Dedifferentiated amniotic fluid mesenchymal stem cell (primary cell): Measurements from ENCODE around the gene PDLIM7.
A peak's percentile ranks its signal among the peaks of the same experiment; 100 is the strongest.

Experiments used
- DNase-seq: peaks from one replicate; pipeline ENCODE4 v3.0.0-alpha.2; 2016; ENCODE audit errors: extremely low spot score

PDLIM7 gene

DNA sequence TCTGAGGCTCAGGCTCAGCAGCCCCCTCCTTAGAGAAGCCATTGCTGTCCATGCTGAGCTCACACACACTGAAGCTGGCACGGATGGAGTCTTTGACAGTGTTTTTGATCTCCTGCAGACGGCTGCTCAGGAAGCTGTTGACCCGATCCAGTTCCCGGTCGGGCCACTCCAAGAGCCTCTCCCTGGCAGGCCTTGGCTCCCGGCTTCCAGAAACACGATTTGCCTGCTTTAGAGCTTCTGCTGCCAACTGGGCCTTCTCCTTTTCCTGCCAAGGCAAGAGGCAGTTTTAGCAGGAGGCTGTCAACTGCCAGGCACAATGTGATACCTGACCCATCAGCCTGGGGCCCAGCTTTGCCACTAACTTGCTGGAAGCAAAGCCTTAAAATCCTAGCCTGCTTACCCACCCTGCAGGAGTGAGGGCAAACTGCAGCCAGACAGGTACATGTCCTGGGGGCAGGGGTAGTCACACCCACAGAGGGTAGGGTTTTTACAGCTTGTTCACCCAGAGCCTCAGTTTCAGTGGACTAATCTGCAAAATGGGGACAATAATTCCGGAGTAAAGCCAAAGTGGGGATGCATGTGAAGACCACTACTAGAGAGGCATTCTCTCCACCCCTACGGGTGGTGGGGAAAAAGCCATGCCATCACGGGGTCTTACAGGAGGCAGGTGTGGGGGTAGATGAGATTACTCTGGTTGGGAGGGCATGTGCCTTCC, 27.7 kb upstream of the PDLIM7 start:
- DNase-seq, result no peak

DNA sequence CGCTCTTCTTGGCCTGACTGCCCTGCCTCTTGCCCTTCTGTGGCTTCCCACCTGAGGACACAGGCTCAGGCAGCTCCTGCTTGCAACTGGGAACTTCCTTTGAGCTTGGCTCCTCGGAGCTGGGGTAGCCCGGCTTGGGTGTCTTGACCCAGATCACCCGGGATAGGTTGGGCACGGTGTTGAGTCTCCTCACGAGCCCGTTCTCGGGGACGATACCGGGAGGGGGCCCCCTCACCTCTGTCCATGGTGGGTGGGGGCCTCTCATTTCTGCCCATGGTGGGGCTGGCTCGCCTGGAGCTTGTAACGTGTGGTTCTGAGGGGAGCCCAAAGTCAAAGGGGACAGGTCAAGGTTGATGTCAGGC, 27.1 kb upstream of the PDLIM7 start:
- no peak for DNase-seq

DNA sequence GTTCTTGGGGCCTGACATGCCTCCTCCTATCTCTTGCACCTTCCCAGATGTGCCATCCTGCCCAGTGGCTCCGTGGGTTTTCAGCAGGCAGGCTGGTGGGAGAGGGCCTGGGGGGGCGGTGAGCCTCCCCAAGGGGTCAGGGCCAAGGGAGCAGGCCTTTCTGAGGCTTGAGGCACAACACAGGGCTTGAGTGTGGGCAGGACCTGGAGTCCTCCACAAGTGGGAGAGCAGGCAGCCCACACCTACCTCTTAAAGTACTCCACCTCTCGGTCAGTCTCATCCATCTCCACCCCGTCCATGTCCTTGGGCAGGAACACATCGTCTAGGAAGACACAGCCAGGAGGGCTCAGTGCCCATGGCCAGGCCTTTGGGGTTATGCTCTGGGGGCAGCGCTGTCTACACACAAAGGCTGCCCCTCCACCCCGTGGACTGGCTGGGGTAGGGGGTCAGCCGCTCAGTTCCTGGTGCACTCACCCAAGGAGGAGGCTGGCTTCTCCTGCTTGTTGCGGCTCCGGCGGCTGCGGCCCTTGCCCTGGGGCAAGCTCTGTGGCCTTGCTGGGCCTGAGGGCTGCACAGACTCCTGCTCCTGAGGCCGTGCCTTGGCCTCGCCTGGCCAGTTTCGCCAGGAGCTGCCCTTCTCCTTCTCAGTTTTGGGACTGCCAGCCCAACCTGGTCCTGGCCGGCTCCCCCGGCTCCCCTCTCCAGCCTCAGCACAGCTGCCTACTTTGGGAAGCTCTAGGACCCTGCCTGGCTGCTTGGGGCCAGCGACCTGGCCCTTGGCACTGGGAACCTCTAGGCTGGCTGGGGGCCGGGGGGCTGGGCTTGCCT, 26.5 kb upstream of the PDLIM7 start:
- DNase-seq, result no peak

DNA sequence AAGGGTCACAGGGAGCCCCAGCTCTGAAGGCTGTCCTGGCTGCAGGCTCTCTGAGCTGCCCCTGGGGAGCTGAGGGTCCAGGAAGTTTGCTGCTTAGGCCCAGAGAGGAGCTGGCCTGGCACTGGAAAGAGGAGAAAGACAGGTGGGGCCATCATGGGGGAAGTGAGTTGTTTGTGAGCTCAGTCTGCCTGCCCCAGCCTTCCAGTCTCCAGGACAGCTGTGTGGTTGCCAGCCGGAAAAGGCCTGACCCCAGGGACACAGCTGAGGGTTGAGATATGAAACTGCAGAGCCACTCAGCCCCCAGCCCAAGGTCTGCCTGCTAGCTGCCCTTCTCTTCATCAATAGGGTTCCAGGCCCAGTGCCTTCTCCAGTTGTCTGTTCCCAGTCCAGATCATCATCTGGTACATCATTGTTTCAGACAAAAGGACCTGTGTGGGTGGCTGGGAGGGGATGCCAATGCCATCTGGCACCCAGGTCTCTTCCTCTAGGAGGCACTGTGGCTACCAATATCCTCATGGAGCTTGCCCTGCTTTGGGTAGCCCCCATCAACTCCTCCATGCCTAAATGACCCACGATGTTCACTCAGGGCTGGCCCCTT, 23.6 kb upstream of the PDLIM7 start:
- DNase-seq, result no peak

DNA sequence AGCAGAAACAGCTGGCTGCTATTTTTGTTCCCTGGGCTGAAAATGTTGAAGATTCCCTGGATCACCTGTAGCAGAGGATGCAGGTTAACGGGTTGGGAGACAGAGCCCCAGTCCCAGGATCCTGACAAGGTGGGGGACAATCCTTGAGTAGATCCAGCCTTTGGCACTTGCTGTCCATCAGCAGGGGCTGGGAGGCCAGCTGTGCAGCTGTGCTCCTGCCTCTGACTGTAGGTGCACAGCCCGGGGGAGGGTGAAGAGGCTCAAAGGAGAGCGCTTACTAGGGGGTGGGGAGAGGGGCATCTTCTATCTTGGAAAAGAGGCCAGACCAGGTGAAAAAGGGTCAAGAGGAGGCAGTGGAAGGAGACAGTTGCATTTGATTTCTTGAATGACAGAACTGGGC, 22.9 kb upstream of the PDLIM7 start:
- DNase-seq, result no peak

DNA sequence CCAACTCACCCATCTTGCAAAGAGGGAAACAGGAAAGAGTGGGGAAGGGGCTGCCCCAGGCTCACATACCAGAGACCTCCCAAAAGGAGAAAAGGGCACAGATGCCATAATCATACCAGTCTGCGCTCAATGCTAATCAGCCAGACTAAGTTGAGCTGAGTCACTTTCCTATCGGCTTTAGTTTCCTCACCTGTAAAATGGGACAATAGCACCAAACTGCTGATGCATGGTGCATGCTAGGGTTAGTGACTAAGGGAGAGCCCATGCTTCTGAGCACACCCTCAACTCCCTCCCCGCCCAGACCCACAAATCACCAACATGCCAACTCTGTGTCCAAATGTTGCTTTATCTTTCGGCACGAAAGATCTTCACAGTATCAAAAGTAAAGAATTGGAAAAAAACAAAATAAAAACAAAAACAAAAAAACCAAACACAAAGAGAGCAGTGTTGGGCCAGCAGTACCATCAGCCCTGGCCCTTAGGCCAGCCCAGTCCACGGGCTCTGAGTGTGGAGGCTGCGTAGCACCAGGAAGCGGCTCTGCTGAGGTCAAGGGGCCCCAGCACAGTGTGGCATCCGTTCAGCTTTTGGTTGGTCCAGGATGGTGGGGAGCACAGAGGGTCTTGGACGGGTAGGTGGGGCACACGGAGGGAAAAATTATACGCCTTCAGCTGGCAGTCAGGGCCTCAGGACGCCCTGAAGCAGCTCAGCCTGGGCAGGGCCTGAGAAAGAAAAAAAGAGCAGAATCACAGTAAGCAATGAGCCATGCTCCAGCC, 22.2 kb upstream of the PDLIM7 start:
- DNase-seq, result no peak

DNA sequence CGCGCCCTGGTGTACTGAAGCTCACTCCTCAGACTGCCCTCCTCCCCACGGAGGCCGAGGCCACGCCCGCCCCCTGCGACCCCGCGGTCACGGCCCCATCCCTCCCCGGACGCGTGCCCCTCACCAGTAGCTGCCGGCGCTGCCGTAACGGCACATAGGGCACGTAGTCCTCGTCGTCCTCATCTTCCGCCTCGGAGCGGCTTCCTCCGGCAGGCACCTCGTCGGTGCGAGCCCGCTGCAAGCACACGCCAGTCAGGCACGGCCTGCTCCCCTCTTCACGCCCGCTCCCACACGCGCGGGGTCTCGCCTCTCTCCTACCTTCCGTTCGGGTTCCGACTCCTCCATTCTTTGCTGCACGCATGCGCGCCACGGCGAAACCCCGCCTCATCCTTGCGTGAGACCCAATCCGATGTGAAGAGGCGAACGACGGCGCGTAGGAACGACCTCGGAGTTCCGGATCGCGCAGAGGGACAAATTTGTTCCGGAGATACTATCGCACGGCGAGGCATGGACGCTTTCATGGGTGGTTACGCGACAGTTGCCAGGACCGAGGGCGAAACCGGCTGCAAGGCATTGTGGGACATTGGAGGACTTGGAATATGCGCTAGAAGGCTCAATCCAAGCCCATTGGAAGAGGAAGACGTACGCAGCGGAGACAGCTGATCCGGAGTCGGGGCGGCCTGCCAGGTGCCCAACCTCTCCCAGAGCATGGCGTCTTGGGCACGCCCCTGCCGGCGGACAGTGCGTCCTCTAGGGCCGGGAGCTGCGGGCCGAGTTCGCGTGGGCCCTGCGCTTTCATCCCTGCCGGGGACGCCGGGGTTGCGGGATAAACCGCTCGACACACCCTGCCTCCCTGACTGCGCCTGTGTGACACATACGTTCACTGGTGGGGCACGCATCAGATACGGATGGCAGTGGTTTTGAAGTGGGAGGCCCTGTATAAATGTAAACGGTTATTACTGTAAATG, 19.5 kb upstream of the PDLIM7 start, which contains the start of gene DDX41:
DDX41 (minus strand) TSS at position 361 of the 968 bp plus-strand sequence; CDS start at position 345, 16 bp downstream.
- DNase-seq, result peak; percentile 99

DNA sequence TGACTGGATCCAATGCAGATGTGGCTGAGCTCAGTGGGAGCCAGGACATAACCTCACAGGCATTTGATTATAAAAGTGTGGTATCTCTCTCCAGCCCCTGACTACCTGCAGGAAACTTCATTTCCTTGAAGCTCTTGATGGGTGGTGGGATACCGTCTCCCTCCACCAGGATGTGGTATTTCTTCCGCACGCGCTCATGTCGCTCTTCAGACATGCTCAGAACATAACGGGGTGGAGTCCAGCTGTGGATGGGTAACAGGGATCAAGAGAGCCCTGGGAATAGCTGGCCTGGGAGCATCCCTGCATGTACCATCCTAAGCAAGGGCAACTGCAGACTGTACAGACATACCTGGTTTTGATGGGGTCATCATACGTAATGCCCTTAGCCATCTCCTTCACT, 18.2 kb upstream of the PDLIM7 start:
- DNase-seq, result no peak

DNA sequence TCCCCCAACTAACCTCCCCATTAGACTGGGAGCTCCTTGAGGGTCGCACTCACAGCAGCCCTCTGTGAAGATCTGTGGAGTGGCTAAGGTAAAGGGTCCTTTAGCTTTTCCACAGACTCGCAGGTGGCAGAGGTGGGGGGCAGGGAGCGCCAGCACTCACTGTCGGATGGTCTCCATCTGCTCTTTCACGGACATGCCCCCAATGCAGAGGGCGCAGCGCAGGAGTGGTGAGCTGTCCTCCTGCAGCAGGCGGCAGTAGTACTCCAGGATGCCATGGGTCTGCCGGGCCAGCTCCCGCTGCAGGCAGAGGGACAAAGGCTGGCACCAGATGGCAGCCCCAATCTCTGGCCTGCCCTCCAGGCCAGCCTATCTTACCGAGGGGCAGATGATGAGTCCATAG, 17.1 kb upstream of the PDLIM7 start:
- no peak for DNase-seq

DNA sequence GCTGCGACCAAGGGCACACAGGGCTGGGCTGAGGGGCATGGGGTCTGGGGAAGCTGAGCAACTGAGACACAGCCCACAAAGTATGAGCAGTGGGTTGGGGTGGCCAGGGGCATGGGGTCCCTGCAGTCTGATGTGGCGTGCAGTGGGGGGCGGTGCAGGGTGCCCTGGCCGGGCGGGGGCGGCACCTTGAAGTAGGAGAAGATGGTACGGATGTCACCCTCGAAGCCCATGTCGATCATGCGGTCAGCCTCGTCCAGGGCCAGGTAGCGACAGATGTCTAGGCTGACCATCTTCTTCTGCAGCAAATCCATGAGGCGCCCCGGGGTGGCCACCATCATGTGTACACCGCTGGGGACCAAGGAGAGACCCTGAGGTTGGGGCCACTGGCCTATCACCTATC, 16.1 kb upstream of the PDLIM7 start:
- DNase-seq, result no peak

DNA sequence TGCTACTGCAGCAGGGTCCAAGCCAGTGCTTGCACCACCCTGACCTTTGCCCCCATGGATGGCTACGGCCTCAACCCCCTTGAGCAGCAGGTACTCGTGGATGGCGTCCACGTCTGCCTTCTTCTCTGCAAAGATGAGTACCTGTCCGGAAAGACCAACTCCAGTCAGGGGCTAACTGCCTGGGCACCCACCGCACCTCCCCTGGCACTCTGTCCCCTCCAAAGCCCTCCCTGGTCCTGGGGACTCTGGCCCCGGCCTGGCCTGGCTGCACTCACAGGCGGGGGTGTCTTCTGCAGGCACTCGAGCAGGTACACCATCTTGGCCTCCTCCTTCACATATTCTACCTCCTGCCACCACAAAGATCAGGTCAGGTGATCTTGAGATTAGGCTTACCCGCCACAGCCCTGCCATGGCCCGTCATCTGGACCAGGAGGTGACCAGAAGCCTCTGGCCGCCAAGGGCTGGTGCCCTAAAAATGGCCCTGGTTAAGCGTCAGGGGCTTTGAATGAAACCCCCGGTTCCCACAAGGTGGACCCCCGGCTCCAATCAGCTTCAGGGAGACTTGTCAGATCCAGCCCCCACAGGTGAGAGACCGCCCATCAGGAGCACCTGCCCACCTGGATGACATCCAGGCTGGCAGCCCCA, 15.5 kb upstream of the PDLIM7 start:
- DNase-seq, result no peak

DNA sequence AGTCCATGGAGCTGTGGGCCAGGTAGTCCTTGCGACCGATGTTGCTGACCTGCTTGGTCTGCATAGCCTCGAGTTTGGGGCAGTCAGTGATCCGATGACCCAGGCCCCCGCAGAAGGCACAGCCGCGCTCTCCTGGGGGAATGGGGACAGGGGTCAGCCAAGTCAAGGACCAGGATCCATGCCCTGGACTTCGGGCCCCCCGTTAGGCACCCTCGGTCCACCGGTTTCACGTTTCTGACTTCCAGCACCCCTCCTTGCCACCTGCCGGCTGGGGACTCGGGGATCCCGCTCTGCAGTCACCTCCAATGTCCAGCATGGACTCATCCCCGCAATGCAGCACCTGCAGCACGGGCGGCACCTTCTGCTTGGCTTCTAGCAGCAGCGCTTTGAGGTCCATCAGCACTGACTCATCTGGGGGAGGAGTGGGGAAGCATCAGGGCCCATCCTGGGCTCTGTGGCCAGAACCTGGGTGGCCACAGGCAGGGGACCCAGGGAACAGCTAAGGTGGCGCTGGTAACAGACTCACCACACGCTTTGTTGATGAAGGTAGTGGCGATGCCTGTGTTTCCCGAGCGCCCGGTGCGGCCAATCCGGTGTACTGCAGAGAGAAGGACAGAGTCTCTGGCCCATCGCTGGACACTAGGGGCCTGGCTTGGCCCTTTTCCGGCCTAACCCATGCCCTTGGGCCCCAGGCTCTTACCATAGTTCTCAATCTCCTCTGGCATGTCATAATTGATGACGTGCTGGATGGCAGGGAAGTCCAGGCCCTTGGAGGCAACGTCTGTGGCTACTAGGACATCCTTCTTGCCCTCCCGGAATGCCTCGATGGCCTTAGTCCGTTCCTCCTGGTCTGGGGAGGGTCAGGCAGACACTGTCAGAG, 14.6 kb upstream of the PDLIM7 start:
- no peak for DNase-seq

DNA sequence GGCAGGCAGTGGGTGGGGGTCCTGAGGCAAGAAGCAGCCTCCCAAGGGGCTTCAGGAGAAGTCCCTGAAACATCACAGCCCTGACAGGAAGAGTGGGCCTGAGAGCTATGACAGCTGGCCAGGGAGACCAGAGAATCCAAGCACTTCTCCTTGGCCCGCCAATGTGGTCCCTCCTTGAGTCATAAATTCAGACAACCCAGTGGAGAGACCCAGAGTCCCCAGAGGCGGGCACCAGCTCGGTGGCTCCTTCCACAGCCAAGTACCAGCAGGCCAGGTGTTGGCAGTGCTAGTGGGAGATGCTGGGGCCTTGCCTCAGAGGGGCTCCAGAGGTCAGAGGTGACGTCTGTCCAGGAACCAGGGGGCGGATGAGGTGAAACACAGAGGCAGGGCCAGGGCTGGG, 13.8 kb upstream of the PDLIM7 start:
- DNase-seq, result no peak

DNA sequence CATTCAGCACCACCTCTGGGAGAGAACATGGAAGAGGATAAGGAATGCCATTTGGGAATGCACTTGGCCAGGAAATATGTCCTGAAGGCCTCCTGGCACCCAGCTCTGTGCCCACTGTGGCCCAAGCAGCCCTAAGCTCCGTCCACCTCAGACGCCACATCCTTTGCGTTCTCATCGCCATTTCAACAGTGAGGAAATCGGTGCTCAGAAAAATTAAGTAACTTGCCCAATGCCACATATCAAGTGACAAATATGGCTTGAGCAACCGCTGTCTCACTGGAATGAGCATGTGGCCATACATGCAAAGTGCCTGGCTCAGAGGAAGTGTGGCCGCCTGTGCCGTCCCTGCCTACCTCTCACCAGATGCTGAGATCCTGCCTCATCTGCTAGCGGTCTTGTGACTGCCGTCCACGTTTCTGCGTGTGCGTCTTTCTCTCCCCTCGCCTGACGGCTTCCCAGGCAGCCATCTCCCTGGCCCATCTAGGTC, 13.2 kb upstream of the PDLIM7 start:
- DNase-seq, result no peak

DNA sequence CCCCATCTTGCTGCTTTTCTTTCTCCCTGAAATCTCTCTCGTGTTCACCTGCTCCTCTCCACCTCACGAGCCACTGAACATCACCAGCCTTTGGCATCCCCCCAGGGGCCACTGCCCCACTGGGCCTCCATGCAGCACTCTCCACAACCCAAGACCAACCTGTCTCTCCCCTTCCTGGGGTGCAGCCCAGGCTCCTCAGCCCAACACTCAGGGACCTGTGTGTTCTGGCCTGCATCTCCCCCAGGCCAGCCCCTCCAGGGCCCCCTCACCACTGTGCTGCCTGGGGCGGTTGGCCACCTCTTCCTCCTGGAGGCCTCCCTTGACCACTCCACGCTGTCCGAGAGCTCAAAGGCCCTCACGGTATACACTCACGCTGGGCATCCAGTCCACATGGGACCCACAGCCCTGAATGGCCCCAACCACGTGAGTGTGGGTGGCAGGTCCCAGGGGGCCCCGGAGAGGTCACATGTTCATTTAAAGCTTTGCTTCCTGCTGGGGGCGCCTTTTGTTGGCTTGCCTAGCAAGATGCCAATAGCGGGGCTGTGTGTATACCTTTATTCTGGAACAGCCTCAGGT, 12.7 kb upstream of the PDLIM7 start:
- no peak for DNase-seq

DNA sequence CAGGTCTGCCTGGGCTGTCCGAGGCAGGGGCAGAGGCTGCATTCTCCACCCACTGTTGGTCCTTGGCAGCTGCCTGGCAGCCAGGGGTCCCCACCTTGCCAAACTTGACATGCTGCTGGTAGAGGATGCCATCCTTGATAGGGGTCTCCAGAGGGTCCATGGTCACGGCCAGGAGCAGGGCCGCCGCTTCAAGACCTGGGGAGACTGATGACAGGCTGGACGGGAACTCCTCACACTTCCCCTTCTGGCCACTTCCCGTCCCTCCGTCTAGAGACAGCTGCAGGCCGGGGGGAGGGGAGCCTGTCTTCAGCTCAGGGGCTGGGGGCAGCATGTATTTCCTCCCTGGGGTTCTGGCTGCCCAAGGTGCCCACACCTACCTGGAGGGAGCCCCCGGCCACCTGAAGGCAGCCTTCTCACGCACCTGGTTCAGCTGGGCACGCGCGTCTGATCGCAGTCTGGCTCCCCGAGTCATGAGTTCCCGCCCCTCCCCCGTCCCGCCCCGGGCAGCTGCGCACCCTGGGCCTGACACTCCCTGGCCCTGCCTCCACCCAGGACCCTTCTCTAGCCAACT, 12.1 kb upstream of the PDLIM7 start, which contains the start of gene DOK3:
DOK3 (minus strand) TSS at position 446 of the 571 bp plus-strand sequence; CDS start at position 160, 286 bp downstream.
- DNase-seq, result no peak

DNA sequence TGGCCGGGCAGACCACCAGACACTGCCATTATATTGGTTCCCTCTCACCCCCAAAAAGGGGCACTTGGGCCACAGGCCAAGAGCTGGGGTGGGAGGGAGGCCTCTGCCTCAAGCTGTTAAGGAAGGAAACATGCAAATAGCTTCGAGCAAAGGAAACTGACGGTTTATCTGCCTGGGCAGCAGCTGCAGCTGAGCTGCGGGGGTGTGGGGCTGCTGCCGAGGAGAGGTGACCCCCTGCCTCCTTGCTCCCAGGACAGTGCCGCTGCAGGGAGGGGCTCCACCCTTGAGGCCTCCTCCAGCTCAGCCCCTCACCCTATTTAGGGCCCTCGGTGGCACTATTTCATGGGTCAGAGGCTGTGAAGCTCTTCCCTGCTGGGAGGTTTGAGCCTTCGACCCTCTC, 11.4 kb upstream of the PDLIM7 start:
- DNase-seq, result no peak

DNA sequence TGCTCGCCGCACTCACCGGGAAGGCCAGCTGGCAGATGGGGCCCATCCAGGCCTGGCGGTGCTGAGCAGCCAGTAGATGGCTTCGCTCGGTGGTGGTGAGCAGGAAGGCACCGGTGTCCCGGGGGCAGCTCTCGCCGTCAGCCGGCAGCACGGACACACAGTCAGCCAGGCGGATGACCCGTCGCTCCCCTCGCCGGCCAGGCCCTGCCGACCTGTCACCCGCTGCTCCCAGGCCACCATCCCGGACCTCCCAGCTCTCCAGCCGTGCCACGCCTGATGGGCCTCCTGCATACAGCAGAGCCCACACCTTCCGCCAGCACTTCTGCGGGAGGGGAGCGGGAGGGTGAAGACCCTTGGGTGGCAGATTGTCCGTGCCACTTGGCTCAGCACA, 10.8 kb upstream of the PDLIM7 start:
- DNase-seq, result no peak
